ENCODE data around the gene TPST2.

TPST2 gene

DNA sequence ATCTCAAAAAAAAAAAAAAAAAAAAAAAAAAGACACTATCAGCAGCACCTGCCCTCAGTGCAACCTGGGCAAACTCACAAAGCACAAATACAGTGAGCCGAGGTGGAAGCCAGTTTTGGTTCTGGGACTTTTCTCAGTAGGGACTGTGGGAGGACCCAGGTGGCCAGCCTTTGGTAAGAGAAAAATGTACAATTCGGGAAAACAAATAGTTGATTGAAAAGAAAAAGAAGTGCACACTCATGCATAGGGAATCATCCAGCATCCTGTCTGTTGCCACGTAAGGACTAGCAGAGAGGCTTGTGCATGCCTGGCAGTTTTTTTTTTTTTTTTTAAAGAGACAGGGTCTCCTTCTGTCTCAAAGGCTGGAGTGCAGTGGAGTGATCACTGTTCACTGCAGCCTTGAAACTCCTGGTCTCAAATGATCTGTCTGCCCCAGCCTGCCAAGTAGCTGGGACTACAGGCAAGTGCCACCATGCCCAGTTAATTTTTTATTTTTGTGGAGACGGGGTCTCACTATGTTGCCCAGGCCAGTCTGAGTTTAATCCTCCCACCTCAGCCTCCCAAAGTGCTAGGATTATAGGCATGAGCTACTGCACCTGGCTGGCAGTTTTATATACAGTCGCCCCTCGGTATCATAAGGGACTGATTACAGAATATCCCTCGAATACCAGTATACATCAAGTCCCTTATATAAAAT lies 36.7 kb downstream of the TPST2 start:
- DNase-seq (ENCODE audit: low read depth) = no peak

DNA sequence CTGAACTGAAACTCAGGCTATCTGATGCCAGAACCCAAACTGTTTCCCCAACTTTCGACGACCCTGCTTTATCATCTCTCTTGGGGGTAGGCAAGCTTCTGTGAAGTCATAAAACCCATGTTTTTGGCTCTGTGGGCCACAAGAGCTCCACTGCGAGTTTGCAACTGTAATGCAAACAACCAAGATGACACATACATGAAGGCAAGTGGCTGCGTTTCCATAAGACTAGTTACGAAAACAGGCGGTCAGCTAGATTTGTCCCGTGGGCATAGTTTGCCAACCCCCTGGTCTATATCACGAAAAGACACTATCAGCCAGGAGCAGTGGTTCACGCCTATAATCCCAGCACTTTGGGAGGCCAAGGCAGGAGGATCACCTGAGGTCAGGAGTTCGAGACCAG lies 37.5 kb downstream of the TPST2 start:
- DNase-seq (ENCODE audit: low read depth) = no peak

DNA sequence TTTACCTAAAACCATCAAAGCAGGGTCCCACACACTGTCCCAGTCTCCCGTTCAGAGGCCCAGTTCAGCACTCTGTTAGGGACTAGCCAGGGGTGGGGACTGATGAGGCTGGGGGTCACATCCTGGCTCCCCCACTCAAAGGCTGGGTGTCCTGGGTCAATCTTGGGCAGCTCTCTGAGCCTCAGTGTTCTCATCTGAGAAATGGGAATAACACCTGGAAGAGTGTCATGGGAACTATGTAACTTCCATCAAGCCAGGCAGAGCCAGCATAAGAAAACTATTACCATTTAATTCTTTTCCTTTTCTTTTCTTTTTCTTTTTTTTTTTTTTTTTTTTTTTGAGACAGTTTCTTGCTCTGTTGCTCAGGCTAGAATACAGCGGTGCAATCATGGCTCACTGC lies 38.4 kb downstream of the TPST2 start:
- no peak for DNase-seq (ENCODE audit: low read depth)

DNA sequence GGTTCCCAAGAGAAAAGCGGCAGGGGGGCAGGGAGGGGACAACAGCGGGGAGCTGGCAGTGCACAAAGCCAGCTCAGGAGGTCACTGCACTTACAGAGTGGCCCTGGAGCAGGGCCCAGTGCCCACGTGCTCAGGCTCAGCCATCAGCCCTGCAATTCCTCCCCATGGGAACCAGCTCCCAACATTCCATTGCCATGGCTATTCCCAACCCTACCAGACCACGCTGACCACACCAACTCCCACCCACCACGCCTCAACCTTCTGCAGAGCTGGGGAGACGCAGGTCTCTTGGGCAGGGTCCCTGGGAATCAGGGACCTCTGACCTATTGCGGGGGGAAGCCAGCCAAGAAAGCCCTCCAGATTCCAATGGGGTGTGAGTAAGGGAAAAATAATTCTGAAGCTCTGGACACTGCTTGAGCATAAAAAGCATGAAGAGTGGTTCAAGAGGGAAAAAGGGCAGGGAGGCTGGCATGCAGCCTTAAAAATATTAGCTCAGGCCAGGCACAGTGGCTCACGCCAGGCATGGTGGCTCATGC lies 39.4 kb downstream of the TPST2 start:
- DNase-seq (ENCODE audit: low read depth) = no peak

DNA sequence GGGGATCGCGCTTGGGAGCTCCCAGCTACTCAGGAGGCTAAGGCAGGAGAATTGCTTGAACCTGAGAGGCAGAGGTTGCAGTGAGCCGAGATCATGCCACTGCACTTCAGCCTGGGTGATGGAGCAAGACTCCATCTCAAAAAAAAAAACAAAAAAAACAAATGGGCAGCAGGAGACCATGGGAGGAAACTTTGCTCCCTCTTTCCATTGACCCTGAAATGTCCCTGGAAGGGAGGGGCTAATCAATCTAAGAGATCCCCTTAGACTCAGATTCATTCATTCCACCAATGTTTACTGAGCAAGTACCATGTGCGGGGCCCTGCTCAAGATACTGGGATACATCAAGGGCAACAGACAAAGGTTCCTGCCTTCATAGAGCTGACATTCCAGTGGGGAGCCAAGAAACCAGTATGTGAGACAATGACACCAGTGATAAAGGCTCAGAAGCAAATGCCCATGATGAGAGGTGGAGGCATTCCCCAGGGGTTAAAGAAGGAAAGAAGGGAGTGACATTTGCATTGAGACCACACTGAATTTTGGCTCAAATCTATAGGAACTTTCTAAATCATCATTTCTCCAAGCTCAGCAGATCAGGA lies 39.9 kb downstream of the TPST2 start:
- no peak for DNase-seq (ENCODE audit: low read depth)

DNA sequence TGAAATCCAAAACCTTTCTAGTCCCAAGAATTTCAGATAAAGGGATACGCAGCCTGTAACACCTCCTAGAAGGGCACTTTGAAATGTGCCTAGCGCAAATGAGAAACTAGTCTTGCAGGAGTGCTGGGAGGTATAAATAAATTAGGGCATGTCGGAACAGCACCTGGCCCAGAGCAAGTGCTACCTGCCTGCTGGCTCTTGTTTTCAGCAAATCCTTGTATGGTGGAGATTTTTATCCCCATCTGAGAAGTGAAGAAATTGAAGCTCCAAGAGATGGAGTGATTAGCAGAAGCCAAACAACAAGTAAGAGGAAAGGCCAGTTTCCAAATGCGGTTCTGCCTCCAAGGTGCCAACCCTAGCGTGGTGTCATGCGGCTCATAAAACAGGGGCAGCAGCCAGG lies 40.9 kb downstream of the TPST2 start:
- DNase-seq (ENCODE audit: low read depth) = no peak

DNA sequence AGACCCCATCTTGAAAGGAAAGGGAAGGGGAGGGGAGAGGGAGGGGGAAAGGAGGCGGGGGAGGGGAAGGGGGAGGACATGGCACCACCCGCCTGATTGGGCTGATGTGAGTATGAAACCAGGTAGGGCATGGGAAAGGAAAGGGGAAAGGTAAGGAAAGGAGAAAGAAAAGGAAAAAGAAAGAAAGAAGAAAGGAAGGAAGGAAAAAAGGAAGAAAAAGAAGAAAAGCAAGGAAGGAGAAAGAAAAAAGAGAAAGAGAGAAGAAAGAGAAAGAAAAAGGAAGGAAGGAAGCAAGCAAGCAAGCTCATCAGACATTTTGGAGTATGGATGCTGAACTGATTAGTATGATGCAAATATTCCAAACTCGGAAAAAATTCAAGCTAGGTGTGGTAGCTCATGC lies 41.6 kb downstream of the TPST2 start:
- DNase-seq (ENCODE audit: low read depth) = no peak

DNA sequence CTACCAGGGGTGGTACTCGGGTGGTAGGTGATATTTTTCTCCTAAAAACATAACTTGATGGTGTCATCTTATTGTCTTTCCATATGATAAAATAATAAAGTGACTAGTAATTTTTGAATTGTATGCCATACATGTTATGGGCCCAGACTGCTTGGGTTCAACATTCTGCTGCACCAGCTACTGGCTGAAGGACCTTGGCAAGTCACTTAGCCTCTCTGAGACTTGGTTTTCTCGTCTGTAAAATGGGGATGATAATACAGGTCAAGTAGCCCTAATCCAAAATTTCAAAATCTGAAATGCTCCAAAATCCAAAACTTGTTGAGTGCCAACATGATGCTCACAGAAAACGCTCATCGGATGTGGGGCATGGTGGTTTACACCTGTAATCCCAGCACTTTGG lies 42.1 kb downstream of the TPST2 start:
- DNase-seq (ENCODE audit: low read depth) = no peak

DNA sequence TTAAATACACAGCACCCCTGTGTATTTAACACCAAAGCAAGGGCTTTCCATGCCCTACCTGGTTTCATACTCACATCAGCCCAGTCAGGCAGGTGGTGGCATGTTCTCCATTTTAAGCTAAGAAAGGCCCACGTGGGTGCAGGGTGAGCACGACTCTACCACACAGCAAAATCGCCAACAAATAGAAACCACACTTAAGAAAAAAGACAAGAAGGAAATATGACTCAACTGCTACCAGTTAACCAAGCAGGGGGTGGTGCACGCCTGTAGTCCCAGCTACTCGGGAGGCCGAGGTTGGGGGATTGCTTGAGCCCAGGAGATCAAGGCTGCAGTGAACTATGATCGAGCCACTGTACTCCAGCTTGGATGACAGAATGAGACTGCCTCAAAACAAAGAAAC lies 42.5 kb downstream of the TPST2 start:
- DNase-seq (ENCODE audit: low read depth) = no peak

DNA sequence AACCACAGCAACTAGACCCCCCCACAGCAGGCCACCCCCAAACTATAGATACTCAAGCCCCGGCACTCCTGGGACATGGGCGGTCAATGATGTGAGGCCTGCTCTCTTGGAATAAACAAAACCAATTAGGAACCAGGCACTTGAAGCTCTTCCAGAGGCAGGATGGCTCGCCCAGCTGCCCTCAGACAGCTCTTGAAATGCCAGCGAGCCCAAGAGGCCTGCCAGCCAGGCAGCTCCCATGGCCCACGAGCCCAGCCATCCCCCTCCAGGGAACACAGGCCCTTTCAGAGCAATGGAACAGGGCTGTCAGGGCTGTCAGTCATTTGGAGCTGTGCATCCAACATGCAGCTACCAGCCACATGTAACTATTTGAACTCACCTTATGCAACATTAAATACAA lies 43.6 kb downstream of the TPST2 start:
- no peak for DNase-seq (ENCODE audit: low read depth)

DNA sequence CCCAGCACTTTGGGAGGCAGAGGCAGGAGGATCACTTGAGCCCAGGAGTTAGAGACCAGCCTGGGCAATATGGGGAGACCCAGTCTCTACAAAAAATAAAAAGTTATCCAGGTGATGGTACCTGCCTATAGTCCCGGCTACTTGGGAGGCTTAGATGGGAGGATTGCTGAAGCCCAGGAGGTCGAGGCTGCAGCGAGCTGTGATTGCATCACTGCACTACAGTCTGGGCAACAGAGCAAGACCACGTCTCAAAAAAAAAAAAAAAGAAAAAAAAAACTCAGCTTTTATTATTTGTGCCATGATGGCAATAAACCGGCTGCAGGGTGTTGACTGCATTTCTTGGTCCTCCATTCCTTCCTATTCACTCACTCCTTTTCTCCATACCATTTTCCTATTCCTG lies 44.1 kb downstream of the TPST2 start:
- no peak for DNase-seq (ENCODE audit: low read depth)

DNA sequence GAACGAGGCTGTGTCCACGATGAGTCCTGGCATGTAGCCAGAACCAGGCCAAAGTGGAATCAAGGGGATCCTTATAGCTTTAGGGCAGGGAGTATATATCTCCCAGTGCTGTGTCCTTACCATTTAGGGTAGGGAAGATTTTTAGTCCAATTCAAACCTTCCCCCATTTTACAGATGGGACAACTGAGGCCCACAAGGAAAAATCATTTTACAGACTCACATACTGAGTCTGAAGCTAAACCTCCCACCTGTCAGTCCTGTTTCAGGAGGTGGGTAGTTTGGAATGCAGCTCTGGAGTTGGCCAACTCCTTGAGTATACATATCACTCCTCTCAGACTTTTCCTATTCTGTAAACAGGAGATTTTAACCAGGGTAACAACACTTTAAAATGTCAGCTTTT lies 44.5 kb downstream of the TPST2 start:
- no peak for DNase-seq (ENCODE audit: low read depth)

DNA sequence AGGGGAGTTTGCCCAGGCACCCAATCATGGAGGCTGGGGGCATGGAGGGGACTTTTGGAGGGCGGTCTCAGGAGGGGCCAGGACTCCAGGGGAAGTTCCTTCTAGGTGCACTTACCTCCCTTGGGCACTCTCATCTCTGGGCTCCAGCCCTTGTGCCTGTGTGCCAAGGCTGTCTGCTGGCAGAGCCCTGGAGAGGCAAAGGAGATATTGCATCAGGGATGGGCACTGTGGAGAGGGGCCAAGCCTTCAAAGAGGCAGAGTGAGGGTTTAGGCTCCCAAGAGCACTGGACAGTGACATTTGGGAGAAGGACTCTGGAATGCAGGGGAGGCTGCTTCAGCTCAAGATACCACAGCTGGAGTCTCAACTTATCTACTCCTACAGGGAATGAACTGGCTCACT lies 45.4 kb downstream of the TPST2 start:
- DNase-seq (ENCODE audit: low read depth) = no peak

DNA sequence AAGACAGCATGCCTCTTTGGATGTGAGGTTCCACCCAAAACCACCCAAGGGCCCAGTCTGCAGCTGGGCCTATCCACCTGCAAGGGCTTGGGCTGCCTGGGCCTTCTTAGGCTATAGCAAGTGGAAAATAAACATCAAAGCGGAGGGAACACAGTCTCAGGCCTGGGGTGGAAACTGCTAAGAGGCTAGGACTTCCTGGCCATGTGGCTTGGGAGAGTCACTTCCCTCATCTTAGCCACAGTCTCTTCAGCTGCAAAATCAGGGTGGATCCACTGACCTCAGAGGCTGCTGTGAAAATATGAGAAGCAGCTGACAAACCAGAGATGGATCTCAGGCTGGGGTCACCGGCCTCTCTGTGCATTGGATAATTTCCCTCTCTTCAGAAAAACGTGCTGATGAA lies 47.1 kb downstream of the TPST2 start:
- DNase-seq (ENCODE audit: low read depth) = no peak

DNA sequence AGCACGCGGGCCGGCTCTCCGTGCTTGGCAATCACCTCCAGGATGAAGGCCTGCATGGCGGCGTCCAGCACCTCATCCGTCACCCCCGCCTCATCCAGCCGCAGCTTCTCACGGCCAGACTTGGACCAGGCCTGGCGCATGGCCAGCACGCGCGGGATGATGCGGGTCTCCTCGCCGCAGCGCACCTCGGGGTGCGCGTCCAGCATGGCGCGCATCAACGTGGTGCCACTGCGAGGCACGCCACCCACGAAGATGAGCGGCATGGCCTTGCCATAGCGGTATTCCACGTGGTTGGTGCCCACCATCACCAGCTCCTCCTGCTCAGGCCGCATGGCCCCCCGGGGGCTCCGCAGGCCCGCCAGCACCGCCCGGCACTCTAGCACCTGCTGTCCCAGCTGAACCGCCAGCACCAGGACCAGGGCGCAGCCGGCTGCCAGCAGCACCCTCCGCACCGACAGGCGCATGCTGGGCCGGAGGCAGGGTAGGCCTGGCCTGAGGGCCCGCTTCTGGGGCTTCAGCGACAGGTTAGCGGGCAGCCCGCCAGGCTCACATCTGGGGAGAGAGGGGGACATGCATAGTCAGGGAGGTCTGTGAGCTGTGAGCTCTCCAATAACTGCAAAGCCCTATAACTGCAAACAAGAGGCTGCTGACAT lies 48.6 kb downstream of the TPST2 start:
- DNase-seq (ENCODE audit: low read depth) = no peak

DNA sequence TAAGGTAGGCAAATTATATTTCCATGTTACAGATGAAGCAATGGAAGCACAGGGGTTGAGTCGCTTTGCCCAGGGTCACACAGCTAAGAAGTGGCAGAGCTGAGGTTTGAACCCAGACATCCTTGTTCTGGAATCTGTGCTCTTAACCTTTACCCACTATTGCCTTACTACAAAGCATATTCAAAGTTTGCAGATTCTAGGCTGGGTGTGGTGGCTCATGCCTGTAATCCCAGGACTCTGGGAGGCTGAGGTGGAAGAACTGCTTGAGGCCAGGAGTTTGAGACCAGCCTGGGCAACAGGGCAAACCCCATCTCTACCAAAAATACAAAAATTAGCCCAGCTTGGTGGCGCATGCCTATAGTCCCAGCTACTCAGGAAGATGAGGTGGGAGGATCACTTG lies 49.8 kb downstream of the TPST2 start:
- DNase-seq (ENCODE audit: low read depth) = no peak

DNA sequence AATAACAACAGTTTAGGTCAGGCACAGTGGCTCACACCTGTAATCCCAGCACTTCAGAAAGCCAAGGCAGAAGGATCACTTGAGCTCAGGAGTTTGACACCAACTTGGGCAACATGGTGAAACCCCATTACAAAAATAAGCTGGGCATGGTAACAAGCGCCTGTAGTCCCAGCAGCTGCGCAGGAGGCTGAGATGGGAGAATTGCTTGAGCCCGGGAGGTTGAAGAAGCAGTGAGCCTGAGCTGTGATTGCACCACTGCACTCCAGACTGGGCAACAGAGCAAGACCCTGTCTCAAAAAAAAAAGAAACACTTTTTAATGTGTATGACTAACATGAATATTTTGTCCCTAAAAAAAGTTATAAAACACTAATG lies 53.2 kb downstream of the TPST2 start:
- no peak for DNase-seq (ENCODE audit: low read depth)

DNA sequence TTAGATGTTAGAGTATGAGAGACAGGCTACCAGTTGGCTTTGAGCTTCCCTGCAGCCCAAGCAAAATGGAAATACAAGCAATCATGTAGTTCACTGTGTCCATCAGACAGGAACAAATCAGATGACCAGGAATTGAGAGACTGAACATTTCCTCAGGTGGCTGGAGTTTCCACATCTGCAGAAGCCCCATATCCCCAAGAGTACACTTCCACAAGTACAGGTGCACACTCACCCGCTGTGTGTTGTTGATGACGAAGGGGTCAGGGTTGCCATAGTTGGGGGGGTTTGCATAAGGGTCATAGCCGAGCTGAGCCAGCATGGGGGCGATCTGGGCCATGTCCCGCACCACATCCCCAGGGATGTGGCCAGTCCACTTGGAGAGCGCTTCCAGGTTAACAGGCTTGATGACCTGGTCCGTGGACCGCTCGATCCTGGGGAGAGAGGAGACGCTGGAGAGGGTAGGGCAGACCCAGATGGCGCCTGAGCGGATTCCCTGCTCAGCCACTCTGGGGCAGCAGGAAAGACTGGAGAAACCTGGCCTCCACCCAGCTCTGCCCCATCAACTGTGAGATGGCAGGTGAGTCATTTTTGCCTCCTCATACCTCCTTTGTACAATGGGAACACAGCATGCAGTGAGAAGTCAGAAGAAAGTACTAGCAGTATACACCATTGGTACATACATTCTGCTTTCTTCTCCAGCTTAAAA lies 53.7 kb downstream of the TPST2 start:
- no peak for DNase-seq (ENCODE audit: low read depth)

DNA sequence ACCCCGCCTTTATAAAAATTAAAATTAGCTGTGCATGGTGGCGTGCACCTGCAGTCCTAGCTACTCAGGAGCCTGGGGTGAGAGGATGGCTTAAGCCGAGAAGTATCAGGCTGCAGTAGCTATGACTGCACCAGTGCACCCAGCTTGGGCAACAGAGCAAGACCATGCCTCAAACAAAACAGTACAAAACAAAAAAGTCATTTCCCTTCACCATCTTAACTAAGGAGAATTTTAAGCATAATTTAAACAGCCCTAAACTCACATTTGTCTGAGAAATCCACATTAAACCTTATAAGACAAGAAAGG lies 54.4 kb downstream of the TPST2 start:
- DNase-seq (ENCODE audit: low read depth) = no peak

DNA sequence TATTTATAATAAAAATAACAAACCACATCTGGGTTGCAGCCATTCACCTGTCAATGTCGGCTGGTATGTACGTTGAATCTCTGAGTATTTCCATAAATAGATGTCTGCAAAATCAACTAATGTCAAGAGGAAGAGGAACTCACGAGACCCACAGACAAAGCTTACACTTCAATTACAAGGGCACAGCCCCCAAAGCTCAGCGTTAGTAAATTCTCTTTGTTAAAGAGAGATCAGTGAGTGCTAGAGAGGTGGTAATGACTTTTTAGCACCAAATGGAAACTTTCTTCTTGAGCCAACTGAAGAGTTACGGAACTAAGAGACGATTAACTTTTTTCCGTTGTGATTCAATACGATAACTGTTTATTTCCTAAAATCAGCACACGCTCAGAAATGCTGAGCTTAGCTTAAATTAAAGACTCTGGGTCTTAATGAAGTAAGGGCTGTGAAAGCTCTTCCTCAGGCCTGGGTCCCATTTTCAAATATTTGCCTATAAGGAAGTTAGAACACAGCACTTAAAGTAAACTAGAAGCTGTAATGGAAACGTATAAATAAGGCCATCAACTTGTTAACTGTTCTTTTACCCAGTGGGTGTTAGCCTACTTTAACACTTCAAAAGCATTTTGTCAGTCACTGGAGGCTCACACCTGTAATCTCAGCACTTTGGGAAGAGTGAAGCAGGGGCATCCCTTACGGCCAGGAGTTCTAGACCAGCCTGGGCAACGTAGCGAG lies 54.9 kb downstream of the TPST2 start:
- no peak for DNase-seq (ENCODE audit: low read depth)

DNA sequence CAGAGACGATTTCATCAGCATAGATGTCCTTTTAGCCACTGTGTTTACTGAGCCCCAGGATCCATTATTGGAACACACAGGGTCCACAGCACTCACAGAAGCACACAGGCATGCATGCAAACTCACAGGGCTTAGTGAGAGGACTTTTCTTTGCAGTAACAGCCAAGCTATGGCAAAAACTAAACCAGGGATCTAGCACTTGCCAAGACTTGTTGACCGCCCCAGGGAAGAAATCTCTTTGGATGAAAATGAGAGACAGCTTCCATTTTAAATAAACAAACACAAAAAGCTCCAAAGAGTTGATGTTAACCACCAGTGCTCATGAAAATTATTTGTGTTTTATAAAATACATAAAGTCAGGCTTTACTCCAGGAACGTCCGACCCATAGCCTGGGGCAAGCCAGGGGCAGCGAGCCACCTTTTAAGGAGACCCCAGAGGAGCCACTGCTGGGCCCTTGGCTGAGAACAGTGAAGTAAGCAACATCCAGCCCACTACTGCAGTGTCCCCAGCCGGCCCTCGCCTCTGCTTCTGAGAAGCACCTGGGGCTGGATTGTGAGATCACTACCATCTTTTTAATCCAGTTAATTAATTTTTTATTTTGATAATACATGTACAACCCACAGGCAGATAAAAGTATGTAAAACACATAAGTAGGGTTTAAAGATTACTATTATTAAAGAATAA lies 55.6 kb downstream of the TPST2 start:
- no peak for DNase-seq (ENCODE audit: low read depth)

DNA sequence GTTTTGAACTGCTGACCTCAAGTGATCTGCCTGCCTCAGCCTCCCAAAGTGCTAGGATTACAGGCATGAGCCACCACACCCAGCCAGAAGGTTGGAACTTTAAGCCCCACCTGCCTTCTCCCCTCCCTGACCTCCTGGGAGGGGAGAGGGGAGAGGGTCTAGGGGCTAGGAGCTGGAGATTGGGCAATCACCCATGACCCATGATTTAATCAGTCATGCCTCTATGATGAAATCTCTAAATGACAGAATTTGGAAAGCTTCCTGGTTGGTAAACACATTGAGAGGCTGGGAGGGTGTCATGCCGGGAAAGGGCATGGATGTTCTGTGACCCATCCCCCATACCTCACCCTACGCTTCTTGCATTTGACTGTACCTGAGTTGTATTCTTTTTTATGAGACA lies 60.6 kb downstream of the TPST2 start:
- DNase-seq (ENCODE audit: low read depth) = no peak
